GM10248 (cell line): ENCODE measurements around the gene TSPAN3.
A peak's percentile ranks its signal among the peaks of the same experiment; 100 is the strongest.

Source experiments
- CTCF ChIA-PET: fragments of 300-600 bp; sonication (Branson Sonifier 250); formaldehyde crosslinking; extraction: SDS; loops from one replicate; lab custom pipeline; 2021; ENCODE audit warnings: antibody characterized with exemption; lab: Yijun Ruan, JAX
- POLR2A ChIA-PET: fragments of 350-650 bp; sonication (Branson Sonifier 250); formaldehyde crosslinking; extraction: SDS; loops from one replicate; lab custom pipeline; 2020; ENCODE audit warnings: antibody characterized with exemption; lab: Yijun Ruan, JAX
- DNase-seq: peaks from one replicate; pipeline ENCODE4 v3.0.0; 2012; ENCODE audit errors: extremely low spot score
- TF ChIP-seq, protein P1 (sequence below): IDR thresholded peaks from 2 replicates; pipeline ENCODE4 v1.5.1; 2012; ENCODE audit warnings: mild to moderate bottlenecking, low read depth; ENCODE audit errors: extremely low read depth, missing control alignments, control extremely low read depth

TSPAN3 gene

DNA sequence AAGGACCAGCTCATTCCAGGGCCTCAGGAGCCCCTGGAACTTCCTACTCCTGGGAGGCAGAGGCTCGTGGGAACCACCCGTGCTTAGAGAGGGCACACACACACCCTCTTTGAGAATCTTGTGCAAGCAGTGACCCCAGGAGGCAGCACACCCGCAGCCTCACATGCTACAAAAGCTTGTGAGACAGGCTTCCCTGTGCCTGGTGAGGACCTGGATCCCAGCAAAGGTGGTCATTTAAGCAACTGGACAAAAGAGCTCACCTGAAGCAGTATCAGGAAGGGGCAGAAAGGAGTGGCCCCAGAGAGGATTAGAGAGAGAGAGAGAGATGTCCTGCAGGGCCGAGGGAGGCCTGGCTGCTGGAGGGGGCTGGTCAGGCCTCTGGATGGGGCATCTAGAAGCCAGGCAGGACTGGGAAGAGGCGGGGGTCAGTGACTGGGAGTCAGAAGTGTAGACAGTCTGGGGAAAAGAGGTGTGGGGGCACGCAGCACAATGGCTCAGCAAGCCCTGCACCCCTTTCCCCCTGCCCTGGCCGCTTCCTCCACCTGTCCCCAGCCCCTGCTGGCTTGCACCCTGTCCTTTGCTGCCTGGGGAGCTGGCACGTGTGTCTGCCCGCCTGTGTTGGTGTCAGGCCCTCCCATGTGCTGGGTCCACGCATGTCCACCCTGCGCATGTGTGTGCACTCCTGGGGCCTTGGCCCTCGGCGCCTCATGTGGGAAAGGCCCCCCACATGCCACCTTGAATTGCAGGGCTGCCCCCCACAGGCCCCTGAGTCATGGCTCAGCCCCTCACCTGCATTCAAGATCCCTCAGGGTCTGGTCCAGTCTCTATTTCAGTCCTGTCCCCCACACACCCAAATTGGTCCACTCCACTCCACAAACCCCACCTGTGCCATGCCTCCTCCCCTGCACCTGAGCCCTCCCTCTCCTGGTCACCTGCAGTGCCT is 36.9 kb downstream of the TSPAN3 start:
- TF ChIP-seq, protein P1, sequence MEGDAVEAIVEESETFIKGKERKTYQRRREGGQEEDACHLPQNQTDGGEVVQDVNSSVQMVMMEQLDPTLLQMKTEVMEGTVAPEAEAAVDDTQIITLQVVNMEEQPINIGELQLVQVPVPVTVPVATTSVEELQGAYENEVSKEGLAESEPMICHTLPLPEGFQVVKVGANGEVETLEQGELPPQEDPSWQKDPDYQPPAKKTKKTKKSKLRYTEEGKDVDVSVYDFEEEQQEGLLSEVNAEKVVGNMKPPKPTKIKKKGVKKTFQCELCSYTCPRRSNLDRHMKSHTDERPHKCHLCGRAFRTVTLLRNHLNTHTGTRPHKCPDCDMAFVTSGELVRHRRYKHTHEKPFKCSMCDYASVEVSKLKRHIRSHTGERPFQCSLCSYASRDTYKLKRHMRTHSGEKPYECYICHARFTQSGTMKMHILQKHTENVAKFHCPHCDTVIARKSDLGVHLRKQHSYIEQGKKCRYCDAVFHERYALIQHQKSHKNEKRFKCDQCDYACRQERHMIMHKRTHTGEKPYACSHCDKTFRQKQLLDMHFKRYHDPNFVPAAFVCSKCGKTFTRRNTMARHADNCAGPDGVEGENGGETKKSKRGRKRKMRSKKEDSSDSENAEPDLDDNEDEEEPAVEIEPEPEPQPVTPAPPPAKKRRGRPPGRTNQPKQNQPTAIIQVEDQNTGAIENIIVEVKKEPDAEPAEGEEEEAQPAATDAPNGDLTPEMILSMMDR, result no peak
- no peak for DNase-seq
- ChIA-PET CTCF (interaction anchor here (0.6 to 9.4 kb wide), 15 partner anchors 10 to 510 kb away, joined by 3 to 88 read pairs (median 5); no protein-coding TSS in a partner anchor), POLR2A (no interaction called here)

DNA sequence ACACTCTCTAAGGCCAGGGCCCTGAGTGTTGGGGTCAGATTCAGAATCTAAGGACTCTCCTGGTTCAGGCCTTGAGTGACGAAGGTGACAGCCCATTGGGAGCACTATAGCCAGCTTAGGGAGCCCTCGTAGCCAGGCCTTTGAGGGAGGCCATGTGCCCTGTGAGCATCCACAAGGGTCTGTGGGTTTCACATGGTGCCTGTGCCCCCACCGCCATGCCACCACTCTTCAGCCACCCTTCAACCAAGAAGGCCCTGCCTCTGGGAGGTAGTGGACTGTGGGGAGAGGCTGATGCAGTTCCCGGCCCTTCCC is 37.5 kb downstream of the TSPAN3 start:
- TF ChIP-seq, protein P1, result no peak
- ChIA-PET POLR2A (no interaction called here), CTCF (interaction anchor here (1.9 to 9.4 kb wide), 6 partner anchors 10 to 510 kb away, joined by 4 to 88 read pairs (median 19); no protein-coding TSS in a partner anchor)
- DNase-seq, result no peak

DNA sequence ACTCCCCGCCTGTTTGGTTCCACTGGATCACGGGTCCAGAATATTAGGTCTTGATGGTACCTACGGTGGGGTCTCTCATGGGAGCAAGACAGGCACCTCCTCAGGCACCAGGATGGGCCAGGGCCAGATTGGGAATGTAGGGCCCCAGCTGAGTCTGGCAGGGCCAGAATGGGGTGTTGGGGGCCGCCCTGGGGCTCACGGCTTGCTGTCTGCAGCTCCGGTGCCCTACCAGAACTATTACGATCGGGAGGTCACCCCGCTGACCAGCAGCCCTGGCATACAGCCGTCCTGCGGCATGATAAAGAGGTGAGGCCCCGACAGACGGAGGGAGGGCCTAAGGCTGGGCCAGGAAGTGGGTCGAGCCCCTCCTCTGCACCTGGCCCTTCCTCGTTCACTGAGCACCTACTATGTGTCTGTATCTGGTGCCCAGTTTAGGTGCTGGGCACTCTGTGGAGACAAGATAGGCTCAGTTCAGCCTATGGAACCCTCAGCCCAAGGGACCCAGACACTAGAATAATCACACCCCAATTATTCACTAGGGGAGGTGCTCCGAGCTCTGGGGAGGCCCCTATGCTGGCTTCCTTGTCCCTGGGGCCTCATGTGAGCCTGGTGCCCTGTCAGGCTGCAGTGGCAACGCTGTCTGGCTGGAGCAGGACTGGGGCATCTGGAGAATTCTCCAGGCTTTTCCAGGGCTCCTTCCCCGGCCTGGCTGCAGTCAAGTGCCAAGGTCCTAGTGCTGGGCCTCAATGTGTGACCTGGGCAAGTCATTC is 38.1 kb downstream of the TSPAN3 start:
- POLR2A ChIA-PET, result no interaction called here
- CTCF ChIA-PET, result interaction anchor here (0.6 to 9.4 kb wide), 10 partner anchors 9 to 884 kb away, joined by 3 to 88 read pairs (median 4); no protein-coding TSS in a partner anchor
- TF ChIP-seq, protein P1, result no peak
- no peak for DNase-seq

DNA sequence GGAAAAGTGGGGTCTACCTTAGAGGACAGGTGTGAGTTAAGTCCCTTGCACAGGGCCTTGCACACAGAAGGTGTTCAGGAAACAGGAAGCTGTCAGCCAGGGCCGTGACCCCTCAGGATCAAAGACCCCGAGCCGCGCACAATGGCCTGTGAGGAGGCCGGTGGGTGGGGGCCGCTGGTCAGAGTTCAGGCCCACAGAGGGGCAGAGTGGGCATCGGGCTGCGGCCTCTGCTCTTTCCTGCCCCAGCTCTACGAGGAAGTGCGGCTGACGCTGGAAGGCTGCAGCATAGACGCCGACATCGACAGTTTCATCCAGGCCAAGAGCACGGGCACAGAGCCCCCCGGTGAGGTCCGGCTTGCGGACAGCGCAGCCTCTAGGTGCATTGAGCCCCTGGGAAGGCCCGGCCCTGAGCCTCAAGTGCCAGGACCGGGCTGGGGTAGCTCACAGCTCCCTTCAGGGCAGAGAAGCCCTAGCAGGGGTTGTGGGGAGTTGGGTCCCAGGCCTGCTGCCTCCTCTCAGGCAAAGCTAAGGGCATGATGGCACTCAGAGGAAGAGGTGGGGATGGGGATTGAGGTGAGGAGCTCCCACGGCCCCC is 38.8 kb downstream of the TSPAN3 start:
- POLR2A ChIA-PET, result no interaction called here
- CTCF ChIA-PET, result interaction anchor here (0.6 to 9.4 kb wide), 21 partner anchors 8 to 884 kb away, joined by 3 to 88 read pairs (median 4); no protein-coding TSS in a partner anchor
- TF ChIP-seq, protein P1, result no peak
- no peak for DNase-seq

DNA sequence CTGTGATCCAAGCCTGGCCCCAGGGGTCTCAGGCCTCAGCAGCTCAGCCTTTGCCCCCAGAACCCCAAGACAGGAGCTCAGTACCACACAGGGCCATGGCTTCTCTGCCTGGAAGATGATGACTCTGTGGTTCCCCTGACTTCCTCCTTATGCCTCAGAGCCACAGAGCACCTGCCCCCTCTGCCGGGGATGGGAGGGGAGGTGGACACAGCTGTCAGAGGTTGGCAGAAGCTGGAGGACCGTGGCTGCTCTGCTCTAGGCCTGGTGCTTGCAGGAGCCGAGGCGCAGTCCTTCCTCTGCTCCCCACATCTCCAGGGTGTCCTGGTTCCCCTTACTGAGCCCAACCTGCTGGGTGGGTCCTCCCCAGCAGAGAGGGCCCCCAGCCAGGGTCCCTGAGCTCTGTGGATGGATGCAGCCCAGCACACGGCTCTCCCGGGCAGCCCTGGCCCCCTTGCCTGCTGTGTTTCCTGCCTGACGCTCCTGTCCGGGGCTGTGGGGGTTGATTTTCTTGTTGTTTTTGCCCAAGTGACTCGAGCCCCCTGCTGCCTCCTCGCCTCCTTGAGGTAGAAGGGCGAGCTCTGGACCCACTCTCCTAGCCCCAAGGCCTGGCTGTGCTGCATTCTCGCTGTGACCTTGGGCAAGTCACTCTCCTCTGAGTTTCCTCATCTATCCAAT is 39.4 kb downstream of the TSPAN3 start:
- TF ChIP-seq, protein P1, result peak; percentile 42
- peak; percentile 67 for DNase-seq
- CTCF ChIA-PET, result interaction anchor here (0.9 to 9.4 kb wide), 19 partner anchors 8 to 883 kb away, joined by 3 to 88 read pairs (median 4); no protein-coding TSS in a partner anchor
- POLR2A ChIA-PET, result interaction anchor here (0.5 kb wide), 1 partner anchor 47 kb away, joined by 3 read pairs; no protein-coding TSS in a partner anchor
